Right lobe of liver (tissue), 4 donors: ENCODE data around the gene ZNF490.

Source experiments
- CTCF ChIP-seq, 4 donors: fragments of 200-600 bp in 3 of 4; fragments of 450-650 bp in 1 of 4; IDR thresholded peaks; one replicate each; pipeline versions ENCODE4 v1.5.1 to v1.8.0; 2016 to 2022; ENCODE audit warnings: antibody characterized with exemption in 4 of 4, mild to moderate bottlenecking in 2 of 4
- POLR2A ChIP-seq: fragments of 450-650 bp; IDR thresholded peaks from one replicate; pipeline ENCODE4 v1.6.1; 2017; ENCODE audit warnings: antibody characterized with exemption, mild to moderate bottlenecking
- donor health status: DM: no; HTN: no; CAD: no.
- donor health status: DM: no; HTN: no; CAD: no.
- donor health status: DM: no; HTN: yes; CAD: no.

GRCh38 chr19:12656899-12657571, 46.4 kb upstream of the ZNF490 start:
- TF ChIP-seq POLR2A = no peak
- TF ChIP-seq CTCF (IDR thresholded peaks at IDR 0.05) = no peak
